Measurements from ENCODE around the gene IDNK.

The IDNK gene

GRCh38 chr9:83675466-83675865 is 52.5 kb downstream of the IDNK start:
- TF ChIP-seq TAF1 (IDR thresholded peaks at IDR 0.05; ENCODE audit: borderline replicate concordance, insufficient read depth, low read length) (no peak), FOXP2 (optimal IDR thresholded peaks at IDR 0.05; ENCODE audit: borderline replicate concordance, extremely low read depth, extremely low read length, insufficient read depth) (no peak), REST (IDR thresholded peaks at IDR 0.05; ENCODE audit: insufficient read depth in 1 of 2, low read depth in 2 of 2, low read length in 2 of 2) (no peak), POLR2AphosphoS5 (IDR thresholded peaks at IDR 0.05; ENCODE audit: low read depth, low read length) (no peak), SIN3A (IDR thresholded peaks at IDR 0.05; ENCODE audit: borderline replicate concordance, insufficient read depth, low read length) (no peak)

- TF ChIP-seq TAF1 (IDR thresholded peaks at IDR 0.05; ENCODE audit: borderline replicate concordance, insufficient read depth, low read length) (no peak), REST (IDR thresholded peaks at IDR 0.05; ENCODE audit: insufficient read depth in 1 of 2, low read depth in 2 of 2, low read length in 2 of 2) (no peak), FOXP2 (optimal IDR thresholded peaks at IDR 0.05; ENCODE audit: borderline replicate concordance, extremely low read depth, extremely low read length, insufficient read depth) (no peak), POLR2AphosphoS5 (IDR thresholded peaks at IDR 0.05; ENCODE audit: low read depth, low read length) (no peak), SIN3A (IDR thresholded peaks at IDR 0.05; ENCODE audit: borderline replicate concordance, insufficient read depth, low read length) (no peak)
These were observed 54.7 kb downstream of the IDNK start for GRCh38 chr9:83677596-83677995.

GRCh38 chr9:83680233-83680632 is 57.3 kb downstream of the IDNK start:
- TF ChIP-seq TAF1 (IDR thresholded peaks at IDR 0.05; ENCODE audit: borderline replicate concordance, insufficient read depth, low read length) = no peak
- no peak for TF ChIP-seq POLR2AphosphoS5 (IDR thresholded peaks at IDR 0.05; ENCODE audit: low read depth, low read length)
- TF ChIP-seq FOXP2 (optimal IDR thresholded peaks at IDR 0.05; ENCODE audit: borderline replicate concordance, extremely low read depth, extremely low read length, insufficient read depth) = no peak
- TF ChIP-seq REST (IDR thresholded peaks at IDR 0.05; ENCODE audit: insufficient read depth in 1 of 2, low read depth in 2 of 2, low read length in 2 of 2) = no peak
- TF ChIP-seq SIN3A (IDR thresholded peaks at IDR 0.05; ENCODE audit: borderline replicate concordance, insufficient read depth, low read length) = no peak

- no peak for TF ChIP-seq POLR2AphosphoS5 (IDR thresholded peaks at IDR 0.05; ENCODE audit: low read depth, low read length)
- TF ChIP-seq FOXP2 (optimal IDR thresholded peaks at IDR 0.05; ENCODE audit: borderline replicate concordance, extremely low read depth, extremely low read length, insufficient read depth) = no peak
- TF ChIP-seq SIN3A (IDR thresholded peaks at IDR 0.05; ENCODE audit: borderline replicate concordance, insufficient read depth, low read length) = no peak
- no peak for TF ChIP-seq TAF1 (IDR thresholded peaks at IDR 0.05; ENCODE audit: borderline replicate concordance, insufficient read depth, low read length)
- TF ChIP-seq REST (IDR thresholded peaks at IDR 0.05; ENCODE audit: insufficient read depth in 1 of 2, low read depth in 2 of 2, low read length in 2 of 2) = no peak
These were observed 58.5 kb downstream of the IDNK start for GRCh38 chr9:83681490-83681889.

- no peak for TF ChIP-seq SIN3A (IDR thresholded peaks at IDR 0.05; ENCODE audit: borderline replicate concordance, insufficient read depth, low read length)
These were observed 66.0 kb downstream of the IDNK start for GRCh38 chr9:83688921-83689320.

All from PFSK-1 (cell line).